HG02588 (cell line): ENCODE results near the gene DAPK1.
"Not testable (repeated sequence)": the region's sequence is repeated elsewhere in the genome, so short reads cannot be mapped to it uniquely, and the experiment has no call there.

Experiments used
- ATAC-seq: cut with Tn5 transposase; IDR thresholded peaks from one replicate; pipeline ENCODE4 v1.9.1; 2021; ENCODE audit warnings: mild to moderate bottlenecking, moderate library complexity; ENCODE audit not compliant: unreplicated experiment

The DAPK1 gene

GRCh38 chr9:87540444-87541105 lies 42.9 kb downstream of the DAPK1 start:
- ATAC-seq = no peak

- no peak for ATAC-seq
Measured at GRCh38 chr9:87541663-87542062, 44.0 kb downstream of the DAPK1 start.

GRCh38 chr9:87542141-87542540 lies 44.5 kb downstream of the DAPK1 start:
- ATAC-seq = no peak

GRCh38 chr9:87543251-87543650 lies 45.6 kb downstream of the DAPK1 start:
- no peak for ATAC-seq

- no peak for ATAC-seq
Measured at GRCh38 chr9:87545858-87546257, 48.2 kb downstream of the DAPK1 start.

GRCh38 chr9:87546704-87547103 lies 49.0 kb downstream of the DAPK1 start:
- ATAC-seq = no peak

GRCh38 chr9:87547671-87548081 lies 50.0 kb downstream of the DAPK1 start:
- ATAC-seq = no peak

GRCh38 chr9:87548159-87548558 lies 50.5 kb downstream of the DAPK1 start:
- ATAC-seq = no peak

GRCh38 chr9:87549088-87549487 lies 51.4 kb downstream of the DAPK1 start:
- not testable (repeated sequence) for ATAC-seq

- ATAC-seq = no peak
Measured at GRCh38 chr9:87549791-87550190, 52.1 kb downstream of the DAPK1 start.

- ATAC-seq = no peak
Measured at GRCh38 chr9:87550253-87550954, 52.7 kb downstream of the DAPK1 start.

- no peak for ATAC-seq
Measured at GRCh38 chr9:87551772-87552217, 54.1 kb downstream of the DAPK1 start.

- no peak for ATAC-seq
Measured at GRCh38 chr9:87554171-87554910, 56.7 kb downstream of the DAPK1 start.

GRCh38 chr9:87554976-87555375 lies 57.3 kb downstream of the DAPK1 start:
- ATAC-seq = no peak

- ATAC-seq = peak; percentile 33
Measured at GRCh38 chr9:87556039-87556438, 58.4 kb downstream of the DAPK1 start.

- ATAC-seq = no peak
Measured at GRCh38 chr9:87556821-87557220, 59.2 kb downstream of the DAPK1 start.

GRCh38 chr9:87557996-87558395 lies 60.3 kb downstream of the DAPK1 start:
- ATAC-seq = no peak

GRCh38 chr9:87558606-87559190 lies 61.0 kb downstream of the DAPK1 start:
- ATAC-seq = no peak

- no peak for ATAC-seq
Measured at GRCh38 chr9:87562062-87562461, 64.4 kb downstream of the DAPK1 start.

- ATAC-seq = no peak
Measured at GRCh38 chr9:87562530-87563170, 65.0 kb downstream of the DAPK1 start.

GRCh38 chr9:87564111-87564510 lies 66.4 kb downstream of the DAPK1 start:
- ATAC-seq = no peak
